CD4-positive, alpha-beta T cell (primary cell): ENCODE data around the gene PARD3B. TPM values are rescaled to one million over a fixed set of nuclear protein-coding genes. Genes with fewer than 3 reads are reported as not detected.
"Not testable (repeated sequence)": the region's sequence is repeated elsewhere in the genome, so short reads cannot be mapped to it uniquely, and the experiment has no call there.

Source experiments
- ATAC-seq: fragments of 200-7000 bp; cut with Tn5 transposase; one replicate; pipeline ENCODE4 v1.10.0; 2022; ENCODE audit warnings: mild to moderate bottlenecking; ENCODE audit not compliant: poor library complexity
- CTCF ChIA-PET: fragments of 350-600 bp; sonication (Branson Sonifier 250); formaldehyde crosslinking; loops from one replicate; lab custom pipeline; 2021; ENCODE audit warnings: antibody characterized with exemption, inconsistent platforms; lab: Charles Lee
- POLR2A ChIA-PET: fragments of 350-600 bp; sonication (Branson Sonifier 250); formaldehyde crosslinking; loops from one replicate; lab custom pipeline; 2021; ENCODE audit warnings: antibody characterized with exemption, inconsistent platforms; lab: Charles Lee
- DNase-seq, 14 experiments: peaks; one replicate each; pipeline ENCODE4 v3.0.0-alpha.2; 2013 to 2020; ENCODE audit warnings: mixed read lengths in 2 of 14
- H3K27ac ChIP-seq, 2 donors: one replicate each; pipeline versions ENCODE4 v1.5.1 to v1.7.0; 2013; ENCODE audit warnings: low read length in 2 of 2, low read depth in 1 of 2, mild to moderate bottlenecking in 1 of 2
- H3K27me3 ChIP-seq, 2 experiments: 1 replicate in 1 of 2; 2 replicates in 1 of 2; pipeline versions ENCODE4 v1.6.1 to v1.7.0; 2013; ENCODE audit warnings: low read length in 2 of 2, control low read depth in 1 of 2, mild to moderate bottlenecking in 1 of 2, moderate library complexity in 1 of 2; ENCODE audit not compliant: insufficient read depth in 2 of 2, control insufficient read depth in 1 of 2
- H3K36me3 ChIP-seq: one replicate; pipeline ENCODE4 v1.6.1; 2013; ENCODE audit warnings: low read length, control low read depth; ENCODE audit not compliant: insufficient read depth
- H3K4me1 ChIP-seq: one replicate; pipeline ENCODE4 v1.6.1; 2013; ENCODE audit warnings: low read length, control low read depth; ENCODE audit not compliant: insufficient read depth
- H3K4me3 ChIP-seq: one replicate; pipeline ENCODE4 v1.5.1; 2013; ENCODE audit warnings: mild to moderate bottlenecking, low read length, moderate library complexity
- H3K9me3 ChIP-seq, 2 experiments: 1 replicate in 1 of 2; 2 replicates in 1 of 2; pipeline versions ENCODE4 v1.6.1 to v1.7.0; 2013; ENCODE audit warnings: low read length in 2 of 2, mild to moderate bottlenecking in 2 of 2, control low read depth in 1 of 2, moderate library complexity in 1 of 2; ENCODE audit not compliant: control insufficient read depth in 1 of 2, insufficient read depth in 1 of 2
- H3K27ac Mint-ChIP-seq: one replicate; pipeline ENCODE4 v1.8.0; 2020; ENCODE audit warnings: mixed read lengths
- H3K27me3 Mint-ChIP-seq: one replicate; pipeline ENCODE4 v1.8.0; 2021; ENCODE audit warnings: mixed read lengths
- H3K36me3 Mint-ChIP-seq: one replicate; pipeline ENCODE4 v1.8.0; 2021; ENCODE audit warnings: low read depth, mixed read lengths
- H3K4me1 Mint-ChIP-seq: one replicate; pipeline ENCODE4 v1.8.0; 2021; ENCODE audit warnings: low read depth, mixed read lengths
- H3K4me3 Mint-ChIP-seq: one replicate; pipeline ENCODE4 v1.8.0; 2020; ENCODE audit warnings: mild to moderate bottlenecking, mixed read lengths
- H3K9me3 Mint-ChIP-seq: one replicate; pipeline ENCODE4 v1.8.0; 2020; ENCODE audit warnings: mixed read lengths
- CTCF ChIP-seq: fragments of 200-600 bp; IDR thresholded peaks from one replicate; pipeline ENCODE4 v1.8.0; 2022; ENCODE audit warnings: antibody characterized with exemption, mild to moderate bottlenecking
- intact Hi-C, 2 experiments: fragments of 100-400 bp; cut with DNase I in 1 of 2; cut with micrococcal nuclease in 1 of 2; formaldehyde crosslinking; loops; one replicate each; pipeline versions ENCODE4 v1.15.1 to v1.9.0; 2023 to 2025; cut with DNase I, micrococcal nuclease
- total RNA-seq, 174 experiments: library from RNA in 2 of 174; stranded (reverse) in 2 of 174; gene quantifications; one replicate each; pipeline ENCODE4 v1.2.3 and lab custom pipeline; 2021 to 2026

The PARD3B gene
- total RNA-seq, 2 experiments from 2014 or later = 0.87 to 1.9 TPM

DNA sequence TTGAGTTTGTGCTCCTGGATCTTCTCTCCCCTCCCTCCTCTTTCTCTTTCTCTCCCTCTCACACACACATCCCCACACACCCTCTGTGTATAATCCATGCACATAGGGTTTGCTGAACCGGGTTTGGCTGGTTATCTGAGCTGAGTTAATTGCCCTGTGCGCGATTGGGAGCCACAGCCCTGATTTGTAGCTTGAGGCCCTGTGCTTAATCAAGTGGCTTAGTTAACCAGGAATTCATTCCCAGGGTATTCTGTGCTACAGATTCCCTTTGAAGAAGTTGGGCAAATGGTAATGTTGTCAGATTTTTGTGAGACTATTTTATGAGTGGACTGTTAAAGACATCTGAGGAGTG is 6.2 kb downstream of the PARD3B start:
- no peak overlapping the region for H3K4me3 Mint-ChIP-seq
- H3K9me3 ChIP-seq = no peaks in the 10 kb centered on the region
- DNase-seq (no peak), ATAC-seq (no peak)
- H3K27ac ChIP-seq = no peak overlapping the region
- H3K4me1 ChIP-seq = no peaks in the 10 kb centered on the region
- intact Hi-C loops = no loop called here
- peaks cover 20% of the 10 kb centered on the region for H3K27me3 Mint-ChIP-seq
- peaks cover under 1 to 4% of the 10 kb centered on the region in 2 experiments for H3K27me3 ChIP-seq
- TF ChIP-seq CTCF = no peak
- ChIA-PET POLR2A (no interaction called here), CTCF (no interaction called here)
- H3K9me3 Mint-ChIP-seq = no peaks in the 10 kb centered on the region
- H3K27ac Mint-ChIP-seq = no peak overlapping the region
- no peaks in the 10 kb centered on the region for H3K36me3 ChIP-seq
- H3K4me3 ChIP-seq = no peak overlapping the region
- no peaks in the 10 kb centered on the region for H3K36me3 Mint-ChIP-seq
- H3K4me1 Mint-ChIP-seq = no peaks in the 10 kb centered on the region

DNA sequence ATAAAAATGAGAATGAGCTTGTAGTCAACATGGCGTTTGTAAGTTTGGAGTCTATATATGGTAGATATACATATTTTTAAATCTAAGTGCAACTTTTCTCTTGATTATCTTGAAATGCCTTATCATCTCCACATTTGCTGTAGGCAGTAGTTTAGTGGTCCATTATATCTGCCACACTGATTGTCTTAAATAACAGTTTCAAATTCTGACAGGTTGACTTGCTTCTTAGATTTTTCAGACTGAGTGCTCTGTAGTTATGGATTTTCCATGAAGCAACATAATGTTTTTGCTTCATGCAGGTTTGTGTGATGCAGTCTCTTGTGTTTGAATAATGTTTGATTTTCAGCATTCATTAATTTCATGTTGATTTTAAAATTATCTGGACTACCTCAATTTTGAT is 12.3 kb downstream of the PARD3B start:
- H3K27me3 Mint-ChIP-seq = peaks cover 38% of the 10 kb centered on the region
- CTCF ChIA-PET = no interaction called here
- Histone ChIP-seq H3K27me3 (no peaks in the 10 kb centered on the region), H3K27ac (no peak overlapping the region), H3K9me3 (peaks cover 0 to 5% of the 10 kb centered on the region in 2 experiments), H3K4me1 (no peaks in the 10 kb centered on the region), H3K4me3 (no peak overlapping the region), H3K36me3 (no peaks in the 10 kb centered on the region)
- H3K36me3 Mint-ChIP-seq = no peaks in the 10 kb centered on the region
- no peaks in the 10 kb centered on the region for H3K9me3 Mint-ChIP-seq
- H3K27ac Mint-ChIP-seq = no peak overlapping the region
- ATAC-seq (no peak), DNase-seq (no peak)
- no peak for TF ChIP-seq CTCF
- H3K4me3 Mint-ChIP-seq = no peak overlapping the region
- no peaks in the 10 kb centered on the region for H3K4me1 Mint-ChIP-seq
- POLR2A ChIA-PET = no interaction called here
- intact Hi-C loops = no loop called here

GRCh38 chr2:204559358-204559757 is 14.1 kb downstream of the PARD3B start:
- intact Hi-C loops, H3K9me3 Mint-ChIP-seq, POLR2A ChIA-PET, H3K4me1 ChIP-seq, DNase-seq, H3K4me3 Mint-ChIP-seq, H3K27ac ChIP-seq, ATAC-seq, H3K36me3 Mint-ChIP-seq, H3K36me3 ChIP-seq, H3K4me1 Mint-ChIP-seq, H3K27ac Mint-ChIP-seq, H3K9me3 ChIP-seq, H3K4me3 ChIP-seq, H3K27me3 ChIP-seq, CTCF ChIA-PET: not testable (repeated sequence)
- H3K27me3 Mint-ChIP-seq = peaks cover 38% of the 10 kb centered on the region

- Mint-ChIP-seq H3K27me3 (peaks cover 39% of the 10 kb centered on the region), H3K4me3 (no peak overlapping the region), H3K9me3 (no peaks in the 10 kb centered on the region), H3K4me1 (no peaks in the 10 kb centered on the region), H3K27ac (no peak overlapping the region), H3K36me3 (no peaks in the 10 kb centered on the region)
- Histone ChIP-seq H3K36me3 (no peaks in the 10 kb centered on the region), H3K9me3 (peaks cover 0 to 9% of the 10 kb centered on the region in 2 experiments), H3K4me1 (no peaks in the 10 kb centered on the region), H3K27ac (no peak overlapping the region), H3K27me3 (no peaks in the 10 kb centered on the region), H3K4me3 (no peak overlapping the region)
- ChIA-PET CTCF (no interaction called here), POLR2A (no interaction called here)
- no peak for TF ChIP-seq CTCF
- ATAC-seq (no peak), DNase-seq (no peak)
- intact Hi-C loops = no loop called here
Measured at GRCh38 chr2:204560902-204561301, 15.6 kb downstream of the PARD3B start.
